Globus pallidus (tissue), 1 donor: Measurements from ENCODE around the gene PP2D1.
A peak's percentile ranks its signal among the peaks of the same experiment; 100 is the strongest.
"Not testable (repeated sequence)": the region's sequence is repeated elsewhere in the genome, so short reads cannot be mapped to it uniquely, and the experiment has no call there.

ENCODE experiments used
- DNase-seq: peaks from one replicate; pipeline ENCODE4 v3.0.0-alpha.2; 2015; ENCODE audit warnings: low spot score

Gene PP2D1

GRCh38 chr3:20040548-20041196, 28.6 kb upstream of the PP2D1 start:
- DNase-seq: peak; percentile 88

- peak; percentile 92 for DNase-seq
Observed at GRCh38 chr3:20039765-20040547, 27.9 kb upstream of the PP2D1 start, which contains the start of gene KAT2B. TSS of gene KAT2B (plus strand) at chr3:20040446. CDS start at chr3:20040478, 32 bp downstream.

- no peak for DNase-seq
Observed at GRCh38 chr3:20039466-20039764, 27.4 kb upstream of the PP2D1 start.

GRCh38 chr3:20038699-20039465, 26.8 kb upstream of the PP2D1 start:
- DNase-seq: no peak

- DNase-seq: no peak
Observed at GRCh38 chr3:20037255-20037996, 25.4 kb upstream of the PP2D1 start.

- DNase-seq: no peak
Observed at GRCh38 chr3:20035019-20035418, 23.0 kb upstream of the PP2D1 start.

- DNase-seq: not testable (repeated sequence)
Observed at GRCh38 chr3:20031939-20032338, 19.9 kb upstream of the PP2D1 start.

- no peak for DNase-seq
Observed at GRCh38 chr3:20028905-20029331, 16.9 kb upstream of the PP2D1 start.

GRCh38 chr3:20027136-20027535, 15.1 kb upstream of the PP2D1 start:
- DNase-seq: no peak

- DNase-seq: peak; percentile 69
Observed at GRCh38 chr3:20023623-20024405, 11.8 kb upstream of the PP2D1 start.

- no peak for DNase-seq
Observed at GRCh38 chr3:20022954-20023622, 11.0 kb upstream of the PP2D1 start.

GRCh38 chr3:20016076-20016475, 4.0 kb upstream of the PP2D1 start:
- not testable (repeated sequence) for DNase-seq

GRCh38 chr3:20015525-20015924, 3.5 kb upstream of the PP2D1 start:
- DNase-seq: no peak

- no peak for DNase-seq
Observed at GRCh38 chr3:20013396-20013795, 1.3 kb upstream of the PP2D1 start.

GRCh38 chr3:20008646-20009045, 3.4 kb downstream of the PP2D1 start:
- DNase-seq: no peak

GRCh38 chr3:20007960-20008359, 4.1 kb downstream of the PP2D1 start:
- DNase-seq: no peak

GRCh38 chr3:20001932-20002331, 10.1 kb downstream of the PP2D1 start:
- no peak for DNase-seq

- DNase-seq: no peak
Observed at GRCh38 chr3:19997502-19997901, 14.6 kb downstream of the PP2D1 start.

GRCh38 chr3:19994796-19995195, 17.3 kb downstream of the PP2D1 start:
- DNase-seq: no peak

GRCh38 chr3:19988904-19989303, 23.2 kb downstream of the PP2D1 start:
- DNase-seq: not testable (repeated sequence)

- DNase-seq: no peak
Observed at GRCh38 chr3:19972054-19972453, 40.0 kb downstream of the PP2D1 start.
